NCI-H1092 (cell line): ENCODE results near the gene COL20A1.
"Not testable (repeated sequence)": the region's sequence is repeated elsewhere in the genome, so short reads cannot be mapped to it uniquely, and the experiment has no call there.

Experiments
- DNase-seq: peaks from one replicate; lab custom pipeline; 2025; lab: John Stamatoyannopoulos, UW

Gene COL20A1

GRCh38 chr20:63292904-63293303 lies at the start of gene COL20A1:
COL20A1 (plus strand) TSS chr20:63293186; CDS start chr20:63295108, 1,922 bp downstream.
- DNase-seq = no peak

- no peak for DNase-seq
Observed at GRCh38 chr20:63243604-63244247, 49.3 kb upstream of the COL20A1 start.

- no peak for DNase-seq
Observed at GRCh38 chr20:63244468-63244867, 48.5 kb upstream of the COL20A1 start.

GRCh38 chr20:63246490-63247288 lies 46.3 kb upstream of the COL20A1 start:
- DNase-seq = no peak

GRCh38 chr20:63247671-63248228 lies 45.2 kb upstream of the COL20A1 start:
- no peak for DNase-seq

GRCh38 chr20:63248835-63249591 lies 44.0 kb upstream of the COL20A1 start:
- no peak for DNase-seq

- DNase-seq = no peak
Observed at GRCh38 chr20:63249891-63250290, 43.1 kb upstream of the COL20A1 start.

GRCh38 chr20:63251350-63251749 lies 41.6 kb upstream of the COL20A1 start:
- not testable (repeated sequence) for DNase-seq

GRCh38 chr20:63252284-63252711 lies 40.7 kb upstream of the COL20A1 start:
- DNase-seq = no peak

GRCh38 chr20:63253065-63253437 lies 39.9 kb upstream of the COL20A1 start:
- DNase-seq = no peak

- DNase-seq = no peak
Observed at GRCh38 chr20:63253438-63254231, 39.4 kb upstream of the COL20A1 start.

GRCh38 chr20:63254232-63254605 lies 38.8 kb upstream of the COL20A1 start, which contains the start of gene NKAIN4:
NKAIN4 (minus strand) TSS chr20:63254463; CDS start chr20:63254450, 13 bp downstream.
- DNase-seq = no peak

- DNase-seq = no peak
Observed at GRCh38 chr20:63254606-63255384, 38.2 kb upstream of the COL20A1 start.

GRCh38 chr20:63255931-63256704 lies 36.9 kb upstream of the COL20A1 start:
- no peak for DNase-seq

GRCh38 chr20:63256954-63257353 lies 36.0 kb upstream of the COL20A1 start:
- DNase-seq = no peak

- DNase-seq = no peak
Observed at GRCh38 chr20:63257629-63258028, 35.4 kb upstream of the COL20A1 start.

- DNase-seq = no peak
Observed at GRCh38 chr20:63258781-63259180, 34.2 kb upstream of the COL20A1 start.

- no peak for DNase-seq
Observed at GRCh38 chr20:63259734-63260460, 33.1 kb upstream of the COL20A1 start.

GRCh38 chr20:63260521-63260920 lies 32.5 kb upstream of the COL20A1 start:
- no peak for DNase-seq
